ENCODE measurements around the gene CELF4.

Gene CELF4

GRCh38 chr18:37571266-37571665, 5.7 kb upstream of the CELF4 start:
- DNase-seq, result no peak

- DNase-seq, result no peak
Measured at GRCh38 chr18:37570336-37570930, 4.8 kb upstream of the CELF4 start.

- no peak for DNase-seq
Measured at GRCh38 chr18:37568671-37569070, 3.1 kb upstream of the CELF4 start.

GRCh38 chr18:37567994-37568359, 2.4 kb upstream of the CELF4 start:
- DNase-seq, result no peak

GRCh38 chr18:37567061-37567993, 1.7 kb upstream of the CELF4 start:
- peak; percentile 75 for DNase-seq

- DNase-seq, result peak; percentile 89
Measured at GRCh38 chr18:37566479-37567060, 972 bp upstream of the CELF4 start.

- peak; percentile 96 for DNase-seq
Measured at GRCh38 chr18:37565977-37566478, 430 bp upstream of the CELF4 start.

- DNase-seq, result no peak
Measured at GRCh38 chr18:37564711-37565100, 892 bp downstream of the CELF4 start.

GRCh38 chr18:37563931-37564392, 1.6 kb downstream of the CELF4 start:
- DNase-seq, result peak; percentile 75

- DNase-seq, result no peak
Measured at GRCh38 chr18:37561986-37562385, 3.6 kb downstream of the CELF4 start.

- DNase-seq, result no peak
Measured at GRCh38 chr18:37560003-37560402, 5.6 kb downstream of the CELF4 start.

GRCh38 chr18:37559194-37559593, 6.4 kb downstream of the CELF4 start:
- no peak for DNase-seq

- DNase-seq, result no peak
Measured at GRCh38 chr18:37554399-37554787, 11.2 kb downstream of the CELF4 start.

- DNase-seq, result no peak
Measured at GRCh38 chr18:37553633-37554398, 11.8 kb downstream of the CELF4 start.

GRCh38 chr18:37552286-37552685, 13.3 kb downstream of the CELF4 start:
- DNase-seq, result no peak

- no peak for DNase-seq
Measured at GRCh38 chr18:37551846-37552245, 13.8 kb downstream of the CELF4 start.

GRCh38 chr18:37551249-37551648, 14.3 kb downstream of the CELF4 start:
- DNase-seq, result no peak

- no peak for DNase-seq
Measured at GRCh38 chr18:37550118-37550875, 15.3 kb downstream of the CELF4 start.

GRCh38 chr18:37548679-37549289, 16.8 kb downstream of the CELF4 start:
- no peak for DNase-seq

- no peak for DNase-seq
Measured at GRCh38 chr18:37547196-37547827, 18.3 kb downstream of the CELF4 start.

GRCh38 chr18:37546651-37547050, 18.9 kb downstream of the CELF4 start:
- no peak for DNase-seq

GRCh38 chr18:37546272-37546537, 19.4 kb downstream of the CELF4 start:
- DNase-seq, result no peak
